ENCODE data around the gene TNC.

- TF ChIP-seq CTCF (IDR thresholded peaks at IDR 0.05) (no peak), POLR2A (IDR thresholded peaks at IDR 0.05) (no peak)
Observed at GRCh38 chr9:115107701-115108100, 10.3 kb downstream of the TNC start.

All from right lobe of liver (tissue), 4 donors.